Ishikawa (cell line): ENCODE measurements around the gene ARID3B.

ENCODE experiments used
- CEBPB ChIP-seq: IDR thresholded peaks from 2 replicates; pipeline ENCODE4 v1.6.1; 2012
- CREB1 ChIP-seq: IDR thresholded peaks from 2 replicates; pipeline ENCODE4 v1.6.1; 2012; ENCODE audit warnings: low read depth
- EGR1 ChIP-seq: IDR thresholded peaks from 2 replicates; pipeline ENCODE4 v1.6.1; 2012
- EP300 ChIP-seq: IDR thresholded peaks from 2 replicates; pipeline ENCODE4 v1.6.1; 2012; ENCODE audit warnings: borderline replicate concordance
- FOXM1 ChIP-seq: IDR thresholded peaks from 2 replicates; pipeline ENCODE4 v1.6.1; 2012; ENCODE audit warnings: low read depth, borderline replicate concordance
- MAX ChIP-seq: IDR thresholded peaks from 2 replicates; pipeline ENCODE4 v1.6.1; 2012
- NFIC ChIP-seq: IDR thresholded peaks from 2 replicates; pipeline ENCODE4 v1.6.1; 2012
- RAD21 ChIP-seq: IDR thresholded peaks from 2 replicates; pipeline ENCODE4 v1.6.1; 2012; ENCODE audit warnings: low read depth
- REST ChIP-seq: IDR thresholded peaks from 2 replicates; pipeline ENCODE4 v1.6.1; 2012; ENCODE audit warnings: low read depth, mild to moderate bottlenecking
- TAF1 ChIP-seq: IDR thresholded peaks from 2 replicates; pipeline ENCODE4 v1.6.1; 2012; ENCODE audit warnings: low read depth, mild to moderate bottlenecking
- TCF12 ChIP-seq: IDR thresholded peaks from 2 replicates; pipeline ENCODE4 v1.6.1; 2012; ENCODE audit warnings: low read depth
- TEAD4 ChIP-seq: IDR thresholded peaks from 2 replicates; pipeline ENCODE4 v1.6.1; 2012
- USF1 ChIP-seq: IDR thresholded peaks from 2 replicates; pipeline ENCODE4 v1.6.1; 2012
- YY1 ChIP-seq: IDR thresholded peaks from 2 replicates; pipeline ENCODE4 v1.6.1; 2012; ENCODE audit warnings: low read depth
- ZBTB7A ChIP-seq: IDR thresholded peaks from 2 replicates; pipeline ENCODE4 v1.6.1; 2012; ENCODE audit warnings: low read depth

The ARID3B gene

GRCh38 chr15:74631408-74631807 lies 90.4 kb downstream of the ARID3B start:
- TF ChIP-seq NFIC, result no peak

GRCh38 chr15:74631935-74632560 lies 91.0 kb downstream of the ARID3B start:
- peak; percentile 61 for TF ChIP-seq RAD21
- no peak for TF ChIP-seq CREB1
- TF ChIP-seq YY1, result no peak
- TF ChIP-seq TCF12, result no peak
- TF ChIP-seq ZBTB7A, result no peak
- no peak for TF ChIP-seq FOXM1
- TF ChIP-seq MAX, result no peak

GRCh38 chr15:74632601-74633000 lies 91.6 kb downstream of the ARID3B start:
- TF ChIP-seq REST (no peak), ZBTB7A (no peak), NFIC (no peak), MAX (no peak), FOXM1 (no peak), CEBPB (no peak), TAF1 (no peak), RAD21 (no peak), USF1 (no peak), YY1 (no peak), TEAD4 (no peak), EGR1 (no peak), CREB1 (no peak), TCF12 (no peak), EP300 (no peak)

GRCh38 chr15:74633781-74634180 lies 92.8 kb downstream of the ARID3B start:
- TF ChIP-seq EGR1, result no peak
- TF ChIP-seq TEAD4, result no peak
- no peak for TF ChIP-seq CREB1
- TF ChIP-seq CEBPB, result no peak
- TF ChIP-seq REST, result no peak
- TF ChIP-seq FOXM1, result no peak
- TF ChIP-seq NFIC, result no peak
- TF ChIP-seq RAD21, result no peak
- TF ChIP-seq YY1, result no peak
- TF ChIP-seq TAF1, result no peak
- TF ChIP-seq USF1, result no peak
- TF ChIP-seq EP300, result no peak

- peak; percentile 99 for TF ChIP-seq RAD21
- TF ChIP-seq CEBPB, result no peak
- TF ChIP-seq ZBTB7A, result no peak
- TF ChIP-seq TAF1, result no peak
These were observed 94.2 kb downstream of the ARID3B start for GRCh38 chr15:74635228-74635627.

GRCh38 chr15:74636984-74637383 lies 96.0 kb downstream of the ARID3B start:
- TF ChIP-seq EGR1 (no peak), YY1 (no peak), RAD21 (no peak), USF1 (no peak), CREB1 (no peak), MAX (no peak), TEAD4 (no peak), ZBTB7A (no peak), FOXM1 (no peak), TAF1 (no peak), EP300 (no peak), REST (no peak), CEBPB (no peak)
